HepG2 (cell line): ENCODE measurements around the gene RHOT2. TPM values are rescaled to one million over a fixed set of nuclear protein-coding genes. Genes with fewer than 3 reads are reported as not detected.

ENCODE experiments used
- ATAC-seq: fragments of 200-7000 bp; cut with Tn5 transposase; 3 replicates; pipeline ENCODE4 v1.9.1; 2020; ENCODE audit warnings: mild to moderate bottlenecking, moderate library complexity
- BruUV-seq: library from RNA; stranded (reverse); fragments of 400-500 nt; replicated peaks from 2 replicates; lab custom pipeline; 2021; lab: Mats Ljungman, UMichigan
- CTCF ChIA-PET: fragments of 300-600 bp; formaldehyde crosslinking; extraction: SDS; loops from one replicate; lab custom pipeline; 2021; ENCODE audit warnings: low total read pairs, inconsistent platforms, low intra/inter-chr PET ratio; lab: Yijun Ruan, JAX
- POLR2A ChIA-PET: fragments of 350-600 bp; sonication (Branson Sonifier 250); formaldehyde crosslinking; loops from one replicate; lab custom pipeline; 2020; ENCODE audit warnings: antibody characterized with exemption, inconsistent platforms; lab: Yijun Ruan, JAX
- DNase-seq: peaks from one replicate; pipeline ENCODE4 v3.0.0-alpha.2; 2015; ENCODE audit warnings: low spot score
- FAIRE-seq: peaks from 3 replicates; lab custom pipeline; 2011; peaks lifted over from hg19 to GRCh38; lab: Jason Lieb, UNC
- H2AFZ ChIP-seq: one replicate; pipeline ENCODE4 v1.6.1; 2011; ENCODE audit warnings: low read length, inconsistent platforms
- H3K27ac ChIP-seq: fragments of 300-600 bp; 3 replicates; pipeline ENCODE4 v1.8.0; 2011; ENCODE audit warnings: mixed run types, mild to moderate bottlenecking, mixed read lengths, low read length, inconsistent platforms; ENCODE audit not compliant: insufficient read depth; ENCODE audit errors: extremely low read length
- H3K27me3 ChIP-seq, 2 experiments: fragments of 200-600 bp in 1 of 2; 2 replicates in 1 of 2; 3 replicates in 1 of 2; pipeline versions ENCODE4 v1.6.0 to v1.8.0; 2011; ENCODE audit warnings: low read length in 2 of 2, mild to moderate bottlenecking in 2 of 2, moderate library complexity in 2 of 2, inconsistent platforms in 1 of 2; ENCODE audit not compliant: insufficient read depth in 2 of 2, control insufficient read depth in 1 of 2
- H3K36me3 ChIP-seq, 2 experiments: fragments of 200-600 bp in 1 of 2; replicated peaks in 1 of 2; 2 replicates in 1 of 2; 3 replicates in 1 of 2; pipeline versions ENCODE4 v1.5.1 to v1.8.0; 2011; ENCODE audit warnings: low read length in 2 of 2, inconsistent platforms in 1 of 2; ENCODE audit not compliant: insufficient read depth in 2 of 2, control insufficient read depth in 1 of 2
- H3K4me1 ChIP-seq: 2 replicates; pipeline ENCODE4 v1.5.1; 2012; ENCODE audit warnings: low read length, inconsistent platforms; ENCODE audit not compliant: insufficient read depth
- H3K4me2 ChIP-seq: 2 replicates; pipeline ENCODE4 v1.6.0; 2011; ENCODE audit warnings: low read depth, low read length, inconsistent platforms
- H3K4me3 ChIP-seq, 3 experiments: fragments of 200-600 bp in 1 of 3; sonication (generic), shearing (Covaris generic) in 1 of 3; replicated peaks in 1 of 3; 2 replicates each; pipeline ENCODE4 v1.5.1; 2011 to 2016; ENCODE audit warnings: low read length in 3 of 3, inconsistent platforms in 2 of 3, low read depth in 2 of 3, mild to moderate bottlenecking in 2 of 3, control low read depth in 1 of 3, mixed read lengths in 1 of 3; ENCODE audit not compliant: insufficient read depth in 1 of 3
- H3K79me2 ChIP-seq: one replicate; pipeline ENCODE4 v1.6.1; 2011; ENCODE audit warnings: low read length, inconsistent platforms; ENCODE audit not compliant: insufficient read depth
- H3K9ac ChIP-seq: 2 replicates; pipeline ENCODE4 v1.6.0; 2011; ENCODE audit warnings: mild to moderate bottlenecking, low read depth, low read length, inconsistent platforms; ENCODE audit not compliant: insufficient read depth
- H3K9me3 ChIP-seq: 2 replicates; pipeline ENCODE4 v1.5.1; 2012; ENCODE audit warnings: mild to moderate bottlenecking, low read length
- H4K20me1 ChIP-seq: 2 replicates; pipeline ENCODE4 v1.6.0; 2011; ENCODE audit warnings: inconsistent platforms, mild to moderate bottlenecking, low read length, moderate library complexity; ENCODE audit not compliant: insufficient read depth
- CHD4 ChIP-seq: fragments of 200-600 bp; sonication (generic); IDR thresholded peaks from 2 replicates; pipeline ENCODE4 v1.7.0; 2017; ENCODE audit warnings: mild to moderate bottlenecking, low read length, borderline replicate concordance
- HOXD1 ChIP-seq: sonication (generic); formaldehyde crosslinking; IDR thresholded peaks from 2 replicates; pipeline ENCODE4 v1.5.0; 2020; ENCODE audit warnings: missing genetic modification reagents
- PRPF4 ChIP-seq: fragments of 200-400 bp; formaldehyde crosslinking; IDR thresholded peaks from 2 replicates; pipeline ENCODE4 v1.6.1; 2016; ENCODE audit warnings: low read length, low read depth; ENCODE audit not compliant: poor library complexity, severe bottlenecking
- SMYD3 ChIP-seq: sonication (generic); formaldehyde crosslinking; IDR thresholded peaks from 2 replicates; pipeline ENCODE4 v1.8.1; 2023; ENCODE audit warnings: mild to moderate bottlenecking, missing genetic modification reagents
- SOX13 ChIP-seq, 3 experiments: fragments of 450-650 bp in 1 of 3; sonication (generic) in 1 of 3; formaldehyde crosslinking in 1 of 3; IDR thresholded peaks in 2 of 3; conservative IDR thresholded peaks in 1 of 3; 2 replicates each; pipeline versions ENCODE4 v1.5.0 to v1.6.1; 2016 to 2020; ENCODE audit warnings: antibody characterized with exemption in 1 of 3, mild to moderate bottlenecking in 1 of 3, missing compliant biosample characterization in 1 of 3, missing genetic modification reagents in 1 of 3, moderate library complexity in 1 of 3
- SUZ12 ChIP-seq: fragments of 150-350 bp; IDR thresholded peaks from 2 replicates; pipeline ENCODE4 v1.6.1; 2014; ENCODE audit warnings: low read depth, low read length
- ZKSCAN1 ChIP-seq: fragments of 150-350 bp; IDR thresholded peaks from 2 replicates; pipeline ENCODE4 v1.6.1; 2014; ENCODE audit warnings: low read length
- ZNF282 ChIP-seq: fragments of 450-650 bp; IDR thresholded peaks from 2 replicates; pipeline ENCODE4 v1.6.1; 2018; ENCODE audit not compliant: partially characterized antibody
- ZNF577 ChIP-seq: sonication (generic); formaldehyde crosslinking; IDR thresholded peaks from 2 replicates; pipeline ENCODE4 v1.4.0; 2020; ENCODE audit warnings: mild to moderate bottlenecking, low read depth, missing genetic modification reagents, borderline replicate concordance
- ZNF589 ChIP-seq: sonication (generic); formaldehyde crosslinking; conservative IDR thresholded peaks from 2 replicates; pipeline ENCODE4 v1.8.0; 2022; ENCODE audit warnings: mild to moderate bottlenecking, moderate library complexity, missing genetic modification reagents
- ZNF75D ChIP-seq: sonication (generic); formaldehyde crosslinking; IDR thresholded peaks from 2 replicates; pipeline ENCODE4 v1.8.1; 2023; ENCODE audit warnings: missing genetic modification reagents, mild to moderate bottlenecking, borderline replicate concordance
- WGBS: methylation state at CpG from one replicate; pipeline ENCODE4 v1.1.6; 2017; ENCODE audit warnings: low lambda C conversion rate; 5-methylcytosine and 5-hydroxymethylcytosine counted together
- in situ Hi-C: cut with HindIII; loops from 2 replicates; pipeline ENCODE4 v1.10.0; 2017; ENCODE audit warnings: low pct_unique_long_range_greater_than_20kb; ENCODE audit not compliant: extremely low pct_ligation_motif_present
- intact Hi-C: fragments of 100-400 bp; cut with micrococcal nuclease; formaldehyde crosslinking; loops from one replicate; pipeline ENCODE4 v1.10.0; 2022; ENCODE audit not compliant: unreplicated experiment
- polyA plus RNA-seq, 8 experiments: library from polyadenylated mRNA; depleted of rRNA in 3 of 8; stranded (reverse) in 7 of 8; unstranded in 1 of 8; fragments of >200 nt; fragmentation: Illumina TruSeq in 4 of 8; extraction: Trizol in 4 of 8; gene quantifications; 2 replicates each; pipeline versions ENCODE4 v1.2.1 to v1.2.3, GENCODE V29; 2011 to 2016; ENCODE audit warnings: low read depth in 4 of 8, missing spikeins in 1 of 8, mixed read lengths in 1 of 8; ENCODE audit not compliant: insufficient read depth in 1 of 8
- total RNA-seq, 5 experiments: library from RNA; depleted of rRNA; stranded (reverse); fragments of >200 nt; fragmentation: Illumina TruSeq; extraction: Trizol; gene quantifications; 2 replicates each; pipeline ENCODE4 v1.2.3, GENCODE V29; 2016; ENCODE audit warnings: low read depth in 1 of 5
- TF ChIP-seq, protein P1 (sequence below): sonication (generic); formaldehyde crosslinking; IDR thresholded peaks from 2 replicates; pipeline ENCODE4 v1.4.0; 2020; ENCODE audit warnings: missing genetic modification reagents
- TF ChIP-seq, protein P2 (sequence below): sonication (generic); formaldehyde crosslinking; IDR thresholded peaks from 2 replicates; pipeline ENCODE4 v1.4.0; 2020; ENCODE audit warnings: mild to moderate bottlenecking, missing genetic modification reagents
- TF ChIP-seq, protein P3 (sequence below): sonication (generic); formaldehyde crosslinking; IDR thresholded peaks from 2 replicates; pipeline ENCODE4 v1.8.1; 2023; ENCODE audit warnings: mild to moderate bottlenecking, missing genetic modification reagents

Gene RHOT2
- total and polyA plus RNA-seq, 2 of the 13 experiments (the other 11 are each of a cell fraction or from before 2014, with no cell fraction given) = 63.6 to 76.9 TPM

DNA sequence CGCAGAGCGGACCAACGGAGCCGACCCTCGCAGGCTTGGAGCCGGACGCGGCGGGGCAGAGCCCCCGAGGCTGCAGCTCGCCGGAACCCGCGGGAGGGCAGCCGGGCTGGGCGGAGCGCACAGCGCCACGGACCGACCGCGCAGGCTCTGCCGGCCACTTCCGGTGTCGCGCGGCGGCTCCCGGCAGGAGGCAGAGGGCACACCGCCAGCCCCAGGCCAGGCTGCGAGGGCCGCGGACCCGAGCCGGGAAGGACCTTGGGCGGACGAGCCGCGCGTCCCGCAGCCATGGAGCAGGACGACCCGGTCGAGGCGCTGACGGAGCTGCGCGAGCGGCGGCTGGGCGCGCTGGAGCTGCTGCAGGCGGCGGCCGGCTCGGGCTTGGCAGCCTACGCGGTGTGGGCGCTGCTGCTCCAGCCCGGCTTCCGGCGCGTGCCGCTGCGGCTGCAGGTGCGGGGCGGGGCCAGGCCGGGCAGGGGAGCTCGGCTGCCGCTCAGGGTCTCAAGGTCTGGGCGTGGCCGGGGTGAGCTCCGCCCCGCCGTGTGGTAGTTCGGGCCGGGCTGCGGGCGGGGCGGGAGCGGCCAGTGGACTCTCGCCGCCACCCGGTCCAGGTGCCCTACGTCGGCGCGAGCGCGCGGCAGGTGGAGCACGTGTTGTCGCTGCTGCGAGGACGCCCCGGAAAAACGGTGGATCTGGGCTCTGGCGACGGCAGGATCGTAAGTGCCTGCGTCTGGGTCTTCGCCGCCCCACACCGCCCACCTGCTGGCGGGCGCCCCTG is 53.2 kb downstream of the RHOT2 start, which contains the start of gene ANTKMT (continued):
- TF ChIP-seq ZNF75D (CRISPR knock-in tag) = no peak
- no peak for TF ChIP-seq SUZ12

DNA sequence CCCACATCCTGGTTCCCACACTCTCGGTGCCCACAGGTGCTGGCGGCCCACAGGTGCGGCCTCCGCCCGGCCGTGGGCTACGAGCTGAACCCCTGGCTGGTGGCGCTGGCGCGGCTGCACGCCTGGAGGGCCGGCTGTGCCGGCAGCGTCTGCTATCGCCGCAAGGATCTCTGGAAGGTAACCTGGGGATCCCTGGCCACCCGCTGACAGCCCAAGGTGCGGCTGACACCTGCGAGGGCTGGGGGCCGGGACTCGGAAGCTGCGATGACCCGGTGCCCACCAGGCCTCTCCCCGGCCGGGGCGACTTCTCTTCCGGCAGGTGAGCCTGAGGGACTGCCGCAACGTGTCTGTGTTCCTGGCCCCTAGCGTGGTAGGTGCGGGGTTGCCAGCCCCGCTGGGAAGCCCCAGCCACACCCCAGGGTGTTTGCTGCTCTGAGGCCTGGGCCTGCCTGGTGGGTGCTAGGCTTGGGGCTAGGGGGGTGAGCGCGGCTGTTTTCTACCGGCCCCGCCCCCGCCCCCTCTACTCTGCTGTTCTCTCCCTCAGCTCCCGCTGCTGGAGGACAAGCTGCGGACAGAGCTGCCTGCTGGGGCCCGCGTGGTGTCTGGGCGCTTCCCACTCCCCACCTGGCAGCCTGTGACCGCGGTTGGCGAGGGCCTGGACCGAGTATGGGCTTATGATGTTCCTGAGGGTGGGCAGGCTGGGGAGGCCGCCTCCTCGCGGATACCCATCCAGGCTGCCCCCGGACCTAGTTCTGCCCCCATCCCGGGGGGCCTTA is 54.0 kb downstream of the RHOT2 start:
- Histone ChIP-seq H3K4me1 (peaks cover 30% of the 10 kb centered on the region), H3K79me2 (no peaks in the 10 kb centered on the region), H3K4me2 (peak overlapping the region; percentile 100), H3K9ac (peak overlapping the region; percentile 33), H3K27ac (peak overlapping the region; percentile 88), H3K9me3 (no peaks in the 10 kb centered on the region), H4K20me1 (no peaks in the 10 kb centered on the region), H3K27me3 (peaks cover 0 to 3% of the 10 kb centered on the region in 2 experiments; a peak in 1 of 5 replicates), H3K4me3 (peak overlapping the region in 2 of 3 experiments; percentile 35 to 95; a peak in 3 of 6 replicates), H3K36me3 (no peaks in the 10 kb centered on the region), H2AFZ (no peak overlapping the region)
- DNase-seq (no peak), ATAC-seq (no peak), FAIRE-seq (no peak)
- POLR2A ChIA-PET = interaction anchor here (0.7 to 2.5 kb wide), 13 partner anchors 8 to 251 kb away, joined by 3 to 22 read pairs (median 7); partner anchors contain the start of genes CHTF18, CIAO3, MSLN and RPUSD1
- in situ Hi-C loops (no loop called here), intact Hi-C loops (no loop called here)
- BruUV-seq = TSS peak; percentile 53
- CTCF ChIA-PET = no interaction called here
- 96% methylated on average over 20 of the region's 51 CpGs for WGBS
- TF ChIP-seq HOXD1 (CRISPR knock-in tag) = no peak
- TF ChIP-seq ZNF589 (CRISPR knock-in tag) = 0 out of 2 replicates have a peak, but pooled peaks have one; percentile 0
- TF ChIP-seq, protein P1, sequence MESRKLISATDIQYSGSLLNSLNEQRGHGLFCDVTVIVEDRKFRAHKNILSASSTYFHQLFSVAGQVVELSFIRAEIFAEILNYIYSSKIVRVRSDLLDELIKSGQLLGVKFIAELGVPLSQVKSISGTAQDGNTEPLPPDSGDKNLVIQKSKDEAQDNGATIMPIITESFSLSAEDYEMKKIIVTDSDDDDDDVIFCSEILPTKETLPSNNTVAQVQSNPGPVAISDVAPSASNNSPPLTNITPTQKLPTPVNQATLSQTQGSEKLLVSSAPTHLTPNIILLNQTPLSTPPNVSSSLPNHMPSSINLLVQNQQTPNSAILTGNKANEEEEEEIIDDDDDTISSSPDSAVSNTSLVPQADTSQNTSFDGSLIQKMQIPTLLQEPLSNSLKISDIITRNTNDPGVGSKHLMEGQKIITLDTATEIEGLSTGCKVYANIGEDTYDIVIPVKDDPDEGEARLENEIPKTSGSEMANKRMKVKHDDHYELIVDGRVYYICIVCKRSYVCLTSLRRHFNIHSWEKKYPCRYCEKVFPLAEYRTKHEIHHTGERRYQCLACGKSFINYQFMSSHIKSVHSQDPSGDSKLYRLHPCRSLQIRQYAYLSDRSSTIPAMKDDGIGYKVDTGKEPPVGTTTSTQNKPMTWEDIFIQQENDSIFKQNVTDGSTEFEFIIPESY (CRISPR knock-in tag) = peak; percentile 6; the same call in 1 of the 2 replicates
- TF ChIP-seq, protein P2, sequence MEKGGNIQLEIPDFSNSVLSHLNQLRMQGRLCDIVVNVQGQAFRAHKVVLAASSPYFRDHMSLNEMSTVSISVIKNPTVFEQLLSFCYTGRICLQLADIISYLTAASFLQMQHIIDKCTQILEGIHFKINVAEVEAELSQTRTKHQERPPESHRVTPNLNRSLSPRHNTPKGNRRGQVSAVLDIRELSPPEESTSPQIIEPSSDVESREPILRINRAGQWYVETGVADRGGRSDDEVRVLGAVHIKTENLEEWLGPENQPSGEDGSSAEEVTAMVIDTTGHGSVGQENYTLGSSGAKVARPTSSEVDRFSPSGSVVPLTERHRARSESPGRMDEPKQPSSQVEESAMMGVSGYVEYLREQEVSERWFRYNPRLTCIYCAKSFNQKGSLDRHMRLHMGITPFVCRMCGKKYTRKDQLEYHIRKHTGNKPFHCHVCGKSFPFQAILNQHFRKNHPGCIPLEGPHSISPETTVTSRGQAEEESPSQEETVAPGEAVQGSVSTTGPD (CRISPR knock-in tag) = no peak
- TF ChIP-seq SOX13 (IDR thresholded peaks at IDR 0.05) = no peak
- no peak for TF ChIP-seq SOX13 (CRISPR knock-in tag; conservative IDR thresholded peaks at IDR 0.05 in 1 of 2, IDR thresholded peaks at IDR 0.05 in 1 of 2)
- no peak for TF ChIP-seq ZNF577 (CRISPR knock-in tag)
- no peak for TF ChIP-seq PRPF4
- TF ChIP-seq ZNF282 = no peak
- no peak for TF ChIP-seq SMYD3 (CRISPR knock-in tag)
- TF ChIP-seq CHD4 = no peak
- no peak for TF ChIP-seq ZKSCAN1
- TF ChIP-seq, protein P3, sequence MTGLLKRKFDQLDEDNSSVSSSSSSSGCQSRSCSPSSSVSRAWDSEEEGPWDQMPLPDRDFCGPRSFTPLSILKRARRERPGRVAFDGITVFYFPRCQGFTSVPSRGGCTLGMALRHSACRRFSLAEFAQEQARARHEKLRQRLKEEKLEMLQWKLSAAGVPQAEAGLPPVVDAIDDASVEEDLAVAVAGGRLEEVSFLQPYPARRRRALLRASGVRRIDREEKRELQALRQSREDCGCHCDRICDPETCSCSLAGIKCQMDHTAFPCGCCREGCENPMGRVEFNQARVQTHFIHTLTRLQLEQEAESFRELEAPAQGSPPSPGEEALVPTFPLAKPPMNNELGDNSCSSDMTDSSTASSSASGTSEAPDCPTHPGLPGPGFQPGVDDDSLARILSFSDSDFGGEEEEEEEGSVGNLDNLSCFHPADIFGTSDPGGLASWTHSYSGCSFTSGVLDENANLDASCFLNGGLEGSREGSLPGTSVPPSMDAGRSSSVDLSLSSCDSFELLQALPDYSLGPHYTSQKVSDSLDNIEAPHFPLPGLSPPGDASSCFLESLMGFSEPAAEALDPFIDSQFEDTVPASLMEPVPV (CRISPR knock-in tag) = 0 out of 2 replicates have a peak, but pooled peaks have one; percentile 17
